Thyroid gland (tissue), 4 donors: ENCODE data around the gene PLCL2. TPM values are rescaled to one million over a fixed set of nuclear protein-coding genes. Genes with fewer than 3 reads are reported as not detected.
A peak's percentile ranks its signal among the peaks of the same experiment; 100 is the strongest.

Source experiments
- DNase-seq, 2 donors: peaks; one replicate each; pipeline ENCODE4 v3.0.0-alpha.2; 2019
- H3K27ac ChIP-seq, 3 donors: fragments of 200-600 bp; sonication (generic); 1 replicate in 2 of 3; 2 replicates in 1 of 3; pipeline ENCODE4 v1.5.1; 2016 to 2019; ENCODE audit warnings: mild to moderate bottlenecking in 1 of 3, moderate library complexity in 1 of 3
- H3K27me3 ChIP-seq: fragments of 200-600 bp; sonication (generic); one replicate; pipeline ENCODE4 v1.5.1; 2019
- H3K36me3 ChIP-seq, 2 donors: fragments of 200-600 bp; sonication (generic); one replicate each; pipeline ENCODE4 v1.5.1; 2016 to 2019
- H3K4me1 ChIP-seq, 2 donors: fragments of 200-600 bp; sonication (generic); one replicate each; pipeline ENCODE4 v1.5.1; 2017 to 2019
- H3K4me3 ChIP-seq, 3 donors: fragments of 200-600 bp; sonication (generic); replicated peaks in 1 of 3; 1 replicate in 2 of 3; 2 replicates in 1 of 3; pipeline ENCODE4 v1.5.1; 2016; ENCODE audit warnings: mild to moderate bottlenecking in 1 of 3
- H3K9me3 ChIP-seq: fragments of 200-600 bp; sonication (generic); one replicate; pipeline ENCODE4 v1.5.1; 2017
- CTCF ChIP-seq, 6 experiments: fragments of 200-600 bp in 3 of 6; fragments of 450-650 bp in 3 of 6; sonication (generic) in 3 of 6; IDR thresholded peaks; one replicate each; pipeline ENCODE4 v1.5.1; 2016 to 2019; ENCODE audit warnings: antibody characterized with exemption in 6 of 6, mild to moderate bottlenecking in 2 of 6, inconsistent platforms in 1 of 6, moderate library complexity in 1 of 6
- POLR2A ChIP-seq, 2 donors: fragments of 450-650 bp; IDR thresholded peaks; one replicate each; pipeline ENCODE4 v1.6.1; 2017; ENCODE audit warnings: antibody characterized with exemption in 2 of 2, mild to moderate bottlenecking in 2 of 2, moderate library complexity in 1 of 2
- WGBS, 2 donors: methylation state at CpG; one replicate each; pipeline ENCODE4 v1.1.5; 2017; 5-methylcytosine and 5-hydroxymethylcytosine counted together
- intact Hi-C: fragments of 100-400 bp; cut with DNase I; formaldehyde crosslinking; loops from one replicate; pipeline ENCODE4 v1.15.1; 2023
- total RNA-seq, 4 donors: library from RNA; depleted of rRNA; stranded (reverse); fragments of >200 nt; gene quantifications; one replicate each; pipeline ENCODE4 v1.2.3, GENCODE V29; 2016

Gene PLCL2
- 10 to 100 TPM in 2 of 4 donors, 1 to 10 TPM in 2; 6.3 to 15.3 (median 9.3) TPM for total RNA-seq

- TF ChIP-seq CTCF (IDR thresholded peaks at IDR 0.05) (no peak), POLR2A (IDR thresholded peaks at IDR 0.05) (no peak)
- peaks cover 4 to 6% of the 10 kb centered on the region in 2 donors for H3K4me1 ChIP-seq
- DNase-seq: peak; percentile 35 to 44
- no peaks in the 10 kb centered on the region for H3K36me3 ChIP-seq
- H3K27ac ChIP-seq: peak within 1 kb of the TSS; percentile 67 to 88 (median 87)
- H3K4me3 ChIP-seq: peak within 1 kb of the TSS; percentile 32 to 94 (median 65)
- H3K27me3 ChIP-seq: no peaks in the 10 kb centered on the region
- 0% methylated on average over 36 to 66 of the region's 87 CpGs for WGBS, 2 donors
- no peaks in the 10 kb centered on the region for H3K9me3 ChIP-seq
- intact Hi-C loops: no loop called here
These were observed at the start of gene PLCL2 for GRCh38 chr3:16884748-16885592. TSS of gene PLCL2 (plus strand) at chr3:16884955. CDS start at chr3:16885040, 85 bp downstream.

DNA sequence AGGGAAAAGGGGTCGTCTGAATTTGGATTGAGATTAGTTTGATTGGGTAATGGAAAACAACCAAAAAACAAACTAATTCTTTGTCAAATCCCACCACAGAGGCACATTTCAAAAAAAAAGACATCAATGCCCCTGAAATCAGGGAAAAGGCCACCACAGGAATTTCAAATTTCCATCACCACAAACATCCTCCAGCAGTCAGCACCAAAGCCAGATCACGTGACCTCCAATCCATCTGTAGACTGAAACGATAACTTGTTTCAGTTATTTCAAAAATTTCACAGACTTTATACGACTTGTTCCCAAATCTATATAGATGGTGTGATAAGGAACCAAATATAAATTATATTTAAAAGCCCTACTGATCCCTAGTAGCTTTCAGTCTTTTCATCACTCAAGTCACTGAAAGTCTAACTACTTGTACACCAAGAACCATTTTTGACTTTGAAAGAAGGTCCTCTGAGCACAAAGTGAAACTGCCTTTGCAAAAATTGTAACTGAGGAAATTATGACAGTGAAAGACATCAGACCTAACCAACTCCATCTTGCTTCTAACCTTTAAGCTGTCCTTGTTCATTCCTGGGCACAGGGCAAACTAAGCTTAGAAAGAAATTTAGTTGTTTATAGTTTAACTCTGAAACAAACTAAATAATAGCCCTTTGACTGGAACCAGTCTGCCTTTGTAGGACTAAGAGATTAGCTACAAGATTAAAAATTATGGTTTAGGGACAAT is 48.1 kb upstream of the PLCL2 start:
- Histone ChIP-seq H3K27me3 (no peaks in the 10 kb centered on the region), H3K27ac (no peak overlapping the region), H3K36me3 (no peaks in the 10 kb centered on the region), H3K4me1 (peaks cover 0 to 14% of the 10 kb centered on the region in 2 donors), H3K4me3 (no peak overlapping the region), H3K9me3 (no peaks in the 10 kb centered on the region)
- TF ChIP-seq CTCF (IDR thresholded peaks at IDR 0.05) (no peak), POLR2A (IDR thresholded peaks at IDR 0.05) (no peak)
- DNase-seq: no peak
- intact Hi-C loops: no loop called here
- WGBS, 2 donors: 82 to 87% methylated on average over 4 of the region's 4 CpGs

DNA sequence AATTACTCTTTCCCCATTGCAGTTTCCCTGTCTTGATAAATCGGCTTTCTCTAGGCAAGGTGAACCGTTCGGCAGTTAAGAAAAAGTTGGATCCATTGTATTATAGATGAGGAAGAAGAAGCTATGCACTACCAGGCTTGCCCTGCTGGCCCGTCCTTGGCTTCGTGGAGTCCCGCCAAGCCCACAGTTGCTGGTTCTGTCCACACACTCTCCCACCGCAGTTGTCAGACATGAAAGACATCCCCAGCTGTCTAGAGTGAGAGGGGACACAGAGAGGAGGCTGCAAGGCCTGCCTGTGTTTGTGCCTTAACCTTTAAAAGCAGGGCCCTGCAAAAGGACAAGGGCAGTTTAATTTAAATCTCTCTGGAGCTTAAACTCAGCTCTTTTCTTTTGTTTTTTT is 47.2 kb upstream of the PLCL2 start:
- 80 to 82% methylated on average over 7 of the region's 7 CpGs for WGBS, 2 donors
- no peaks in the 10 kb centered on the region for H3K27me3 ChIP-seq
- H3K36me3 ChIP-seq: no peaks in the 10 kb centered on the region
- TF ChIP-seq POLR2A (IDR thresholded peaks at IDR 0.05): no peak
- TF ChIP-seq CTCF (IDR thresholded peaks at IDR 0.05): no peak
- no peak for DNase-seq
- H3K4me1 ChIP-seq: peaks cover 6 to 21% of the 10 kb centered on the region in 2 donors
- no peaks in the 10 kb centered on the region for H3K9me3 ChIP-seq
- intact Hi-C loops: no loop called here
- no peak overlapping the region for H3K4me3 ChIP-seq
- H3K27ac ChIP-seq: no peak overlapping the region

DNA sequence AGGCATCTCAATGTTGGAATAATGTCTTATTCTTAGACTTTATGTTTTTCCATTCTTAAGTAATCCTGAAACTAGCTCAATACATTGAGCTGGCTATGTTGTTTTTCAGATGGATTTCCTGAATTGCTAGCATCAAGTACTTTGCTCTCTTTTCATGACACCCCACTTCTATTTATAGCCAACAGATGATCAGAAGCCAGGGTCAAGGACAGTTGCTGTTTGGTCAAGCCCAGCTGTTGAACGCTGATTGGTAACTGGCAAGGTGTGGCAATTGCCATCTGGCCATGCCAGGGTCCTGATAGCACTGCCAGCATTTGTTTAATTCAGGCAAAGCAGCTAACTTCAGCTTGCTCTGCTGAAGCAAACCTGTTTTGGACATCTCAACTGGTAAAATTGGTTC is 46.2 kb upstream of the PLCL2 start:
- intact Hi-C loops: no loop called here
- Histone ChIP-seq H3K27me3 (no peaks in the 10 kb centered on the region), H3K9me3 (no peaks in the 10 kb centered on the region), H3K4me3 (no peak overlapping the region), H3K4me1 (peaks cover 11 to 29% of the 10 kb centered on the region in 2 donors), H3K36me3 (no peaks in the 10 kb centered on the region), H3K27ac (no peak overlapping the region)
- TF ChIP-seq POLR2A (IDR thresholded peaks at IDR 0.05): no peak
- TF ChIP-seq CTCF (IDR thresholded peaks at IDR 0.05): no peak
- no peak for DNase-seq
- 29 to 58% methylated on average over 1 of the region's 1 CpG for WGBS, 2 donors
